AG04450 (cell line): ENCODE results near the gene G6PC2. TPM values are rescaled to one million over a fixed set of nuclear protein-coding genes. Genes with fewer than 3 reads are reported as not detected.

Experiments
- CTCF ChIA-PET: fragments of 300-600, 350-600 bp; formaldehyde crosslinking; extraction: SDS; loops from one replicate; lab custom pipeline; 2022; ENCODE audit warnings: antibody characterized with exemption, inconsistent platforms; lab: Charles Lee
- POLR2A ChIA-PET: fragments of 350-600 bp; formaldehyde crosslinking; extraction: SDS; loops from one replicate; lab custom pipeline; 2021; ENCODE audit warnings: antibody characterized with exemption, inconsistent platforms; lab: Yijun Ruan, JAX
- DNase-seq: peaks from one replicate; pipeline ENCODE4 v3.0.0-alpha.2; 2011; ENCODE audit warnings: low read depth, low spot score
- H3K27ac ChIP-seq: one replicate; pipeline ENCODE4 v1.5.1; 2012; ENCODE audit warnings: low read depth, low read length, control low read depth
- H3K27me3 ChIP-seq: one replicate; pipeline ENCODE4 v1.6.0; 2012; ENCODE audit warnings: low read length; ENCODE audit not compliant: control insufficient read depth, insufficient read depth
- H3K4me3 ChIP-seq: 2 replicates; pipeline ENCODE4 v1.5.1; 2011; ENCODE audit warnings: mild to moderate bottlenecking, low read depth, low read length, control low read depth
- H3K9me3 ChIP-seq: 2 replicates; pipeline ENCODE4 v1.5.1; 2012; ENCODE audit warnings: low read length; ENCODE audit not compliant: control insufficient read depth, insufficient read depth
- CTCF ChIP-seq: IDR thresholded peaks from 2 replicates; pipeline ENCODE4 v1.5.1; 2011; ENCODE audit warnings: low read depth, low read length, control low read depth, inconsistent platforms
- polyA plus RNA-seq: library from polyadenylated mRNA; depleted of rRNA; stranded (reverse); fragments of >200 nt; gene quantifications from 2 replicates; pipeline ENCODE4 v1.2.3, GENCODE V29; 2011

Gene G6PC2
- polyA plus RNA-seq, 1 experiment, result not detected

DNA sequence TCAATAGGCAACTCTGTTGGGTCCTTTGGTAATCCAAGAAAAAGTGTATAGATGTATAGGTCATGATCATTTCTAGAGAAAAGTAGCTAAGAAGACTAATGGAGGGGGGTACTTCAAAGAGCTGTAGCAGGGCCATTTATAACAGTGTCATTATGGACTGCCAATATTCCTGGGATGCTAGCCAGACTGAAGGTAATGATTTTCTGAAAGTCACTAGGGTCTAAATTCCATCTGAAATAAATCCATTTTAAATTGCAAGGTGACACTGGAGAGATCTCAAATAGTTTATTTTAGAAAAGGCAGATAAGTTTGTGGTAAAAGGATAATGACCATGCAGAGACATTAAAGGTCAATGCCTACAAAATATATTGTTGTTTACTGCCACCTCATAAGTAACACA lies 6.4 kb upstream of the G6PC2 start:
- ChIA-PET CTCF (no interaction called here), POLR2A (no interaction called here)
- no peaks in the 10 kb centered on the region for H3K9me3 ChIP-seq
- no peak for TF ChIP-seq CTCF
- H3K27me3 ChIP-seq, result peaks cover 5% of the 10 kb centered on the region
- no peak overlapping the region for H3K27ac ChIP-seq
- DNase-seq, result no peak
- H3K4me3 ChIP-seq, result no peak overlapping the region

GRCh38 chr2:168895771-168896170 lies 5.3 kb upstream of the G6PC2 start:
- ChIA-PET POLR2A (no interaction called here), CTCF (no interaction called here)
- peaks cover 7% of the 10 kb centered on the region for H3K27me3 ChIP-seq
- no peaks in the 10 kb centered on the region for H3K9me3 ChIP-seq
- H3K4me3 ChIP-seq, result no peak overlapping the region
- H3K27ac ChIP-seq, result no peak overlapping the region
- no peak for DNase-seq
- no peak for TF ChIP-seq CTCF

- H3K9me3 ChIP-seq, result no peaks in the 10 kb centered on the region
- DNase-seq, result no peak
- H3K27ac ChIP-seq, result no peak overlapping the region
- no peak for TF ChIP-seq CTCF
- POLR2A ChIA-PET, result no interaction called here
- CTCF ChIA-PET, result no interaction called here
- no peak overlapping the region for H3K4me3 ChIP-seq
- peaks cover 9% of the 10 kb centered on the region for H3K27me3 ChIP-seq
These were observed 4.3 kb upstream of the G6PC2 start for GRCh38 chr2:168896783-168897182.

GRCh38 chr2:168897449-168897848 lies 3.6 kb upstream of the G6PC2 start:
- Histone ChIP-seq H3K27ac (no peak overlapping the region), H3K9me3 (no peaks in the 10 kb centered on the region), H3K4me3 (no peak overlapping the region), H3K27me3 (peaks cover 6% of the 10 kb centered on the region)
- POLR2A ChIA-PET, result no interaction called here
- DNase-seq, result no peak
- CTCF ChIA-PET, result no interaction called here
- TF ChIP-seq CTCF, result no peak

- Histone ChIP-seq H3K27me3 (peaks cover 6% of the 10 kb centered on the region), H3K9me3 (no peaks in the 10 kb centered on the region), H3K4me3 (no peak overlapping the region), H3K27ac (no peak overlapping the region)
- no peak for DNase-seq
- no peak for TF ChIP-seq CTCF
- CTCF ChIA-PET, result no interaction called here
- POLR2A ChIA-PET, result no interaction called here
These were observed 2.8 kb downstream of the G6PC2 start for GRCh38 chr2:168903888-168904287.
